HepG2 (cell line): ENCODE measurements around the gene SLC24A4. TPM values are rescaled to one million over a fixed set of nuclear protein-coding genes. Genes with fewer than 3 reads are reported as not detected.

Experiments
- BCL6 ChIP-seq: IDR thresholded peaks from 2 replicates; pipeline ENCODE4 v1.6.1; 2016; ENCODE audit warnings: missing genetic modification reagents, missing compliant biosample characterization
- DR1 ChIP-seq: sonication (generic); formaldehyde crosslinking; IDR thresholded peaks from 2 replicates; pipeline ENCODE4 v1.8.0; 2021; ENCODE audit warnings: mild to moderate bottlenecking, missing genetic modification reagents, inconsistent platforms
- FOXP1 ChIP-seq, 2 experiments: fragments of 450-650 bp in 1 of 2; IDR thresholded peaks; 2 replicates each; pipeline ENCODE4 v1.6.1; 2017 to 2018; ENCODE audit warnings: antibody characterized with exemption in 1 of 2
- MXI1 ChIP-seq: IDR thresholded peaks from 3 replicates; pipeline ENCODE4 v1.6.1; 2012; ENCODE audit warnings: low read depth, low read length, inconsistent platforms, borderline replicate concordance
- NR2C2 ChIP-seq: sonication (generic); formaldehyde crosslinking; IDR thresholded peaks from 2 replicates; pipeline ENCODE4 v1.4.0; 2020; ENCODE audit warnings: missing genetic modification reagents, mild to moderate bottlenecking, moderate library complexity, borderline replicate concordance
- PHF20 ChIP-seq: sonication (generic); formaldehyde crosslinking; IDR thresholded peaks from 2 replicates; pipeline ENCODE4 v1.5.0; 2020; ENCODE audit warnings: mild to moderate bottlenecking, missing genetic modification reagents
- SOX13 ChIP-seq, 3 experiments: fragments of 450-650 bp in 1 of 3; sonication (generic) in 1 of 3; formaldehyde crosslinking in 1 of 3; IDR thresholded peaks in 2 of 3; conservative IDR thresholded peaks in 1 of 3; 2 replicates each; pipeline versions ENCODE4 v1.5.0 to v1.6.1; 2016 to 2020; ENCODE audit warnings: antibody characterized with exemption in 1 of 3, mild to moderate bottlenecking in 1 of 3, missing compliant biosample characterization in 1 of 3, missing genetic modification reagents in 1 of 3, moderate library complexity in 1 of 3
- THAP11 ChIP-seq: IDR thresholded peaks from 2 replicates; pipeline ENCODE4 v1.6.1; 2016; ENCODE audit warnings: missing biosample characterization, missing genetic modification reagents
- ZFP1 ChIP-seq: IDR thresholded peaks from 2 replicates; pipeline ENCODE4 v1.6.1; 2016
- ZMYM4 ChIP-seq: sonication (generic); formaldehyde crosslinking; IDR thresholded peaks from 2 replicates; pipeline ENCODE4 v1.8.1; 2023; ENCODE audit warnings: mild to moderate bottlenecking, missing genetic modification reagents
- ZSCAN21 ChIP-seq: sonication (generic); formaldehyde crosslinking; IDR thresholded peaks from 2 replicates; pipeline ENCODE4 v1.8.0; 2022; ENCODE audit warnings: mild to moderate bottlenecking, missing genetic modification reagents, moderate library complexity, borderline replicate concordance
- polyA plus RNA-seq, 8 experiments: library from polyadenylated mRNA; depleted of rRNA in 3 of 8; stranded (reverse) in 7 of 8; unstranded in 1 of 8; fragments of >200 nt; fragmentation: Illumina TruSeq in 4 of 8; extraction: Trizol in 4 of 8; gene quantifications; 2 replicates each; pipeline versions ENCODE4 v1.2.1 to v1.2.3, GENCODE V29; 2011 to 2016; ENCODE audit warnings: low read depth in 4 of 8, missing spikeins in 1 of 8, mixed read lengths in 1 of 8; ENCODE audit not compliant: insufficient read depth in 1 of 8
- total RNA-seq, 5 experiments: library from RNA; depleted of rRNA; stranded (reverse); fragments of >200 nt; fragmentation: Illumina TruSeq; extraction: Trizol; gene quantifications; 2 replicates each; pipeline ENCODE4 v1.2.3, GENCODE V29; 2016; ENCODE audit warnings: low read depth in 1 of 5
- TF ChIP-seq, protein P1 (sequence below): IDR thresholded peaks from 2 replicates; pipeline ENCODE4 v1.6.1; 2016; ENCODE audit warnings: missing biosample characterization, missing genetic modification reagents, low read depth
- TF ChIP-seq, protein P2 (sequence below): sonication (generic); formaldehyde crosslinking; IDR thresholded peaks from 2 replicates; pipeline ENCODE4 v1.4.0; 2020; ENCODE audit warnings: missing genetic modification reagents, low read depth, mild to moderate bottlenecking, borderline replicate concordance
- TF ChIP-seq, protein P3 (sequence below): sonication (generic); formaldehyde crosslinking; IDR thresholded peaks from 2 replicates; pipeline ENCODE4 v1.4.0; 2020; ENCODE audit warnings: missing genetic modification reagents, borderline replicate concordance
- TF ChIP-seq, protein P4 (sequence below): sonication (generic); formaldehyde crosslinking; conservative IDR thresholded peaks from 2 replicates; pipeline ENCODE4 v1.8.0; 2022; ENCODE audit warnings: mild to moderate bottlenecking, moderate library complexity, missing genetic modification reagents
- TF ChIP-seq, protein P5 (sequence below): sonication (generic); formaldehyde crosslinking; IDR thresholded peaks from 2 replicates; pipeline ENCODE4 v1.4.0; 2020; ENCODE audit warnings: missing genetic modification reagents

SLC24A4 gene
- total and polyA plus RNA-seq, 2 of the 13 experiments (the other 11 are each of a cell fraction or from before 2014, with no cell fraction given): not detected

DNA sequence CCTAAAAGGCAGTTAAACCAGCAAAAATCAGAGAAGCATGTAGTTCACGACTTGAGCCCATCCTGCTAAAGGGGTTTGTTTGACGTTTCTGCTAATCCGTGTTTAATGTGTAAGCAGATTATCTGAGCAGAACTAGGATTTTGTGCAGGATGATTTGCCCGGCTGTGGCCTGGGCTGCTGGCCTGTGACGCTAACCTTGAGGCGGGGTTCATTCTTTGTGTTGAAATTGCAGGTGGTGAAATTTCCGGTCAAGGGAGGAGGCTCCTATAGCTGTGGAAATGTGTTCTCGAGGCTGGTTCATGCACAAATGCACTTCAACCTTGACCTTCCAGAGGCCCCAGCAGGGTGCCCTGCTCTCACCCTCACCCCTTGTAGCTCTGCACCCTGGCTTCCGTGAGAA is 63.7 kb downstream of the SLC24A4 start (continued):
- TF ChIP-seq, protein P1, sequence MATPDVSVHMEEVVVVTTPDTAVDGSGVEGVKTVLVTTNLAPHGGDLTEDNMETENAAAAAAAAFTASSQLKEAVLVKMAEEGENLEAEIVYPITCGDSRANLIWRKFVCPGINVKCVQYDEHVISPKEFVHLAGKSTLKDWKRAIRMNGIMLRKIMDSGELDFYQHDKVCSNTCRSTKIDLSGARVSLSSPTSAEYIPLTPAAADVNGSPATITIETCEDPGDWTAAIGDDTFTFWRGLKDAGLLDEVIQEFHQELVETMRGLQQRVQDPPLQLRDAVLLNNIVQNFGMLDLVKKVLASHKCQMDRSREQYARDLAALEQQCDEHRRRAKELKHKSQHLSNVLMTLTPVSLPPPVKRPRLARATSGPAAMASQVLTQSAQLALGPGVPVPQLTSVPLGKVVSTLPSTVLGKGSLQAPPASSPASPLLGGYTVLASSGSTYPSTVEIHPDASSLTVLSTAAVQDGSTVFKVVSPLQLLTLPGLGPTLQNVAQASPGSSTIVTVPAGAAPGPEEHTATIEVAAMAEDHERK (CRISPR knock-in tag): no peak
- TF ChIP-seq, protein P2, sequence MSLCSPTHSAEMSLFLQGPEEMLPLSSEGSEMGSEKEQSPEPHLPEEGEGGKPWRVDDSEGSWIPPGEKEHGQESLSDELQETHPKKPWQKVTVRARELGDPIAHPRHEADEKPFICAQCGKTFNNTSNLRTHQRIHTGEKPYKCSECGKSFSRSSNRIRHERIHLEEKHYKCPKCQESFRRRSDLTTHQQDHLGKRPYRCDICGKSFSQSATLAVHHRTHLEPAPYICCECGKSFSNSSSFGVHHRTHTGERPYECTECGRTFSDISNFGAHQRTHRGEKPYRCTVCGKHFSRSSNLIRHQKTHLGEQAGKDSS (CRISPR knock-in tag): no peak
- TF ChIP-seq PHF20 (CRISPR knock-in tag) (no peak), FOXP1 (IDR thresholded peaks at IDR 0.05) (no peak), FOXP1 (CRISPR knock-in tag; IDR thresholded peaks at IDR 0.05) (peak; percentile 50; the same call in 1 of the 2 replicates), SOX13 (IDR thresholded peaks at IDR 0.05) (no peak), SOX13 (CRISPR knock-in tag; conservative IDR thresholded peaks at IDR 0.05 in 1 of 2, IDR thresholded peaks at IDR 0.05 in 1 of 2) (peak in 1 of 2 experiments; percentile 63; a peak in 1 of 4 replicates), NR2C2 (CRISPR knock-in tag) (peak; percentile 92), ZFP1 (CRISPR knock-in tag) (0 out of 2 replicates have a peak, but pooled peaks have one; percentile 21), BCL6 (CRISPR knock-in tag) (peak; percentile 61; the same call in 1 of the 2 replicates), THAP11 (CRISPR knock-in tag) (peak; percentile 52), ZMYM4 (CRISPR knock-in tag) (0 out of 2 replicates have a peak, but pooled peaks have one; percentile 17), MXI1 (0 out of 3 replicates have a peak, but pooled peaks have one; percentile 16), ZSCAN21 (CRISPR knock-in tag) (no peak), DR1 (CRISPR knock-in tag) (no peak)
- TF ChIP-seq, protein P3, sequence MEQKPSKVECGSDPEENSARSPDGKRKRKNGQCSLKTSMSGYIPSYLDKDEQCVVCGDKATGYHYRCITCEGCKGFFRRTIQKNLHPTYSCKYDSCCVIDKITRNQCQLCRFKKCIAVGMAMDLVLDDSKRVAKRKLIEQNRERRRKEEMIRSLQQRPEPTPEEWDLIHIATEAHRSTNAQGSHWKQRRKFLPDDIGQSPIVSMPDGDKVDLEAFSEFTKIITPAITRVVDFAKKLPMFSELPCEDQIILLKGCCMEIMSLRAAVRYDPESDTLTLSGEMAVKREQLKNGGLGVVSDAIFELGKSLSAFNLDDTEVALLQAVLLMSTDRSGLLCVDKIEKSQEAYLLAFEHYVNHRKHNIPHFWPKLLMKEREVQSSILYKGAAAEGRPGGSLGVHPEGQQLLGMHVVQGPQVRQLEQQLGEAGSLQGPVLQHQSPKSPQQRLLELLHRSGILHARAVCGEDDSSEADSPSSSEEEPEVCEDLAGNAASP (CRISPR knock-in tag): peak; percentile 84; the same call in 1 of the 2 replicates
- TF ChIP-seq, protein P4, sequence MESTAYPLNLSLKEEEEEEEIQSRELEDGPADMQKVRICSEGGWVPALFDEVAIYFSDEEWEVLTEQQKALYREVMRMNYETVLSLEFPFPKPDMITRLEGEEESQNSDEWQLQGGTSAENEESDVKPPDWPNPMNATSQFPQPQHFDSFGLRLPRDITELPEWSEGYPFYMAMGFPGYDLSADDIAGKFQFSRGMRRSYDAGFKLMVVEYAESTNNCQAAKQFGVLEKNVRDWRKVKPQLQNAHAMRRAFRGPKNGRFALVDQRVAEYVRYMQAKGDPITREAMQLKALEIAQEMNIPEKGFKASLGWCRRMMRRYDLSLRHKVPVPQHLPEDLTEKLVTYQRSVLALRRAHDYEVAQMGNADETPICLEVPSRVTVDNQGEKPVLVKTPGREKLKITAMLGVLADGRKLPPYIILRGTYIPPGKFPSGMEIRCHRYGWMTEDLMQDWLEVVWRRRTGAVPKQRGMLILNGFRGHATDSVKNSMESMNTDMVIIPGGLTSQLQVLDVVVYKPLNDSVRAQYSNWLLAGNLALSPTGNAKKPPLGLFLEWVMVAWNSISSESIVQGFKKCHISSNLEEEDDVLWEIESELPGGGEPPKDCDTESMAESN (CRISPR knock-in tag): peak; percentile 32; the same call in 1 of the 2 replicates
- TF ChIP-seq, protein P5, sequence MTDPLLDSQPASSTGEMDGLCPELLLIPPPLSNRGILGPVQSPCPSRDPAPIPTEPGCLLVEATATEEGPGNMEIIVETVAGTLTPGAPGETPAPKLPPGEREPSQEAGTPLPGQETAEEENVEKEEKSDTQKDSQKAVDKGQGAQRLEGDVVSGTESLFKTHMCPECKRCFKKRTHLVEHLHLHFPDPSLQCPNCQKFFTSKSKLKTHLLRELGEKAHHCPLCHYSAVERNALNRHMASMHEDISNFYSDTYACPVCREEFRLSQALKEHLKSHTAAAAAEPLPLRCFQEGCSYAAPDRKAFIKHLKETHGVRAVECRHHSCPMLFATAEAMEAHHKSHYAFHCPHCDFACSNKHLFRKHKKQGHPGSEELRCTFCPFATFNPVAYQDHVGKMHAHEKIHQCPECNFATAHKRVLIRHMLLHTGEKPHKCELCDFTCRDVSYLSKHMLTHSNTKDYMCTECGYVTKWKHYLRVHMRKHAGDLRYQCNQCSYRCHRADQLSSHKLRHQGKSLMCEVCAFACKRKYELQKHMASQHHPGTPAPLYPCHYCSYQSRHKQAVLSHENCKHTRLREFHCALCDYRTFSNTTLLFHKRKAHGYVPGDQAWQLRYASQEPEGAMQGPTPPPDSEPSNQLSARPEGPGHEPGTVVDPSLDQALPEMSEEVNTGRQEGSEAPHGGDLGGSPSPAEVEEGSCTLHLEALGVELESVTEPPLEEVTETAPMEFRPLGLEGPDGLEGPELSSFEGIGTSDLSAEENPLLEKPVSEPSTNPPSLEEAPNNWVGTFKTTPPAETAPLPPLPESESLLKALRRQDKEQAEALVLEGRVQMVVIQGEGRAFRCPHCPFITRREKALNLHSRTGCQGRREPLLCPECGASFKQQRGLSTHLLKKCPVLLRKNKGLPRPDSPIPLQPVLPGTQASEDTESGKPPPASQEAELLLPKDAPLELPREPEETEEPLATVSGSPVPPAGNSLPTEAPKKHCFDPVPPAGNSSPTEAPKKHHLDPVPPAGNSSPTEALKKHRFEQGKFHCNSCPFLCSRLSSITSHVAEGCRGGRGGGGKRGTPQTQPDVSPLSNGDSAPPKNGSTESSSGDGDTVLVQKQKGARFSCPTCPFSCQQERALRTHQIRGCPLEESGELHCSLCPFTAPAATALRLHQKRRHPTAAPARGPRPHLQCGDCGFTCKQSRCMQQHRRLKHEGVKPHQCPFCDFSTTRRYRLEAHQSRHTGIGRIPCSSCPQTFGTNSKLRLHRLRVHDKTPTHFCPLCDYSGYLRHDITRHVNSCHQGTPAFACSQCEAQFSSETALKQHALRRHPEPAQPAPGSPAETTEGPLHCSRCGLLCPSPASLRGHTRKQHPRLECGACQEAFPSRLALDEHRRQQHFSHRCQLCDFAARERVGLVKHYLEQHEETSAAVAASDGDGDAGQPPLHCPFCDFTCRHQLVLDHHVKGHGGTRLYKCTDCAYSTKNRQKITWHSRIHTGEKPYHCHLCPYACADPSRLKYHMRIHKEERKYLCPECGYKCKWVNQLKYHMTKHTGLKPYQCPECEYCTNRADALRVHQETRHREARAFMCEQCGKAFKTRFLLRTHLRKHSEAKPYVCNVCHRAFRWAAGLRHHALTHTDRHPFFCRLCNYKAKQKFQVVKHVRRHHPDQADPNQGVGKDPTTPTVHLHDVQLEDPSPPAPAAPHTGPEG (CRISPR knock-in tag): no peak
